Measurements from ENCODE around the gene RASEF. TPM values are rescaled to one million over a fixed set of nuclear protein-coding genes. Genes with fewer than 3 reads are reported as not detected.

The RASEF gene
- polyA plus RNA-seq (2012; ENCODE audit: insufficient read depth, insufficient read length, low read depth) = 8.9 TPM

DNA sequence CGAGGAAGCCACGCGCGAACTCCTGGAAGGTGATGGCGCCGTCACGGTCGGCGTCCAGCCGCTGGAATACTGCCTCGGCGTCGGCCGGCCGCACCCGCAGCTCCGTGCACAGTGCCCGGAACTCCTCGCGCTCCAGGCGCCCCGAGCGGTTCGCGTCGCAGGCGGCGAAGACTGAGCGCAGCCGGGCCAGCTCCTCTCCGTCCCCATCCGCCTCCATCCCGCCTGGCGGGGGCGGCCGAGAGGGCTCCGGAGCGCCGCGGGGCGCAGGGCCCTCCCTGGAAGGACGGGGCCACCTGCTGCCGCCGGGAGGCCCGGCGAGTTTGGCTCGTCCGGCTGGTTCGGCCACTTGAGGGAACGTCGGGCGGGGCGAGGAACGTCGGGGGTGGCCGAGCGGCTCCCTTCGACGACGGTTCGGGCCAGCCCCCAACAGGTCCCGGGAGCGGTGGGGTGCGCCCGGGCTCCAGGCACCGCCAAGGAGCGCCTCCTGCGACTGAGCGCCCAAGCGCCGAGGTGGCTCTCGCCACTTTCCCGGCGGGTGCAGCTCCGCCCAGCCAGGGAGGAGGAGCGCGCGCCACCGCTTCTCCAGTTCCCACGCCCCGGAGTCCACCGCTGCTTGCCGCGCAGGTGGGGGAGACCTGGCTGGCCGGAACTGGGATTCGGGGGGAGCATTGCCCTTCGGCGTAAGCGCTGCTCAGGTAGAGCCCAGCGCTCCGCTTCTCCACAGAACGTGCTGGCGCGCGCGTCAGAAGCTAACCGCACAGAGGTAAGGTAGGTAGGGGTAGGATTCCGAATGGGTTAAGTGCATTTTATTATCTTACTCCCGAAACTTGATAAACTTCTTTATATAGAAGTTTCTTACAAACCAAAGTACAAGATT is at the start of gene RASEF:
RASEF (minus strand) TSS at position 492 of the 877 bp plus-strand sequence; CDS start at position 217, 275 bp downstream.
- peaks cover 7% of the 10 kb centered on the region for H3K4me1 ChIP-seq
- no peaks in the 10 kb centered on the region for H3K9me3 ChIP-seq
- H3K4me3 ChIP-seq (ENCODE audit: low read depth, low read length) = peak within 1 kb of the TSS; percentile 83
- TF ChIP-seq, protein P1, sequence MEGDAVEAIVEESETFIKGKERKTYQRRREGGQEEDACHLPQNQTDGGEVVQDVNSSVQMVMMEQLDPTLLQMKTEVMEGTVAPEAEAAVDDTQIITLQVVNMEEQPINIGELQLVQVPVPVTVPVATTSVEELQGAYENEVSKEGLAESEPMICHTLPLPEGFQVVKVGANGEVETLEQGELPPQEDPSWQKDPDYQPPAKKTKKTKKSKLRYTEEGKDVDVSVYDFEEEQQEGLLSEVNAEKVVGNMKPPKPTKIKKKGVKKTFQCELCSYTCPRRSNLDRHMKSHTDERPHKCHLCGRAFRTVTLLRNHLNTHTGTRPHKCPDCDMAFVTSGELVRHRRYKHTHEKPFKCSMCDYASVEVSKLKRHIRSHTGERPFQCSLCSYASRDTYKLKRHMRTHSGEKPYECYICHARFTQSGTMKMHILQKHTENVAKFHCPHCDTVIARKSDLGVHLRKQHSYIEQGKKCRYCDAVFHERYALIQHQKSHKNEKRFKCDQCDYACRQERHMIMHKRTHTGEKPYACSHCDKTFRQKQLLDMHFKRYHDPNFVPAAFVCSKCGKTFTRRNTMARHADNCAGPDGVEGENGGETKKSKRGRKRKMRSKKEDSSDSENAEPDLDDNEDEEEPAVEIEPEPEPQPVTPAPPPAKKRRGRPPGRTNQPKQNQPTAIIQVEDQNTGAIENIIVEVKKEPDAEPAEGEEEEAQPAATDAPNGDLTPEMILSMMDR (IDR thresholded peaks at IDR 0.05; ENCODE audit: low read depth, low read length) = peak; percentile 34
- DNase-seq = peak; percentile 79
- H3K36me3 ChIP-seq = no peaks in the 10 kb centered on the region
- no peaks in the 10 kb centered on the region for H3K27me3 ChIP-seq

DNA sequence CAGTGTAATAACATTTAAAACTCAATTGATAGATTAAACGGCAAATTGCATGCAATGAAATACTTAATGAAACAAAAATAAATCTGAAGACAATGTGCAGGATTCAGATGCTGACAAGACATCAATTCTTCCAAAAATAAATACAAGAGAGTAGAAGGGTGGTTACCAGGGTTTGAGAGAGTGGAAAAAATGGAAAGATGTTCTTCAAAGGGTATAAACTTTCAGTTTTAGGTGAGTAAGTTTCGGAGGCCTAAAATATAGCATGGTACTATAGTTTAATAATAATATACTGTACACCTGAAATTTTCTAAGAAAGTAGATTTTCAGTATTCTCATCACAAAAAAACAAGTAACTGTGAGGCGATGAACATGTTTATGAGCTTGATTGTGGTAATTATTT is 48.2 kb upstream of the RASEF start:
- no peak overlapping the region for H3K4me3 ChIP-seq (ENCODE audit: low read depth, low read length)
- no peaks in the 10 kb centered on the region for H3K9me3 ChIP-seq
- H3K36me3 ChIP-seq = no peaks in the 10 kb centered on the region
- H3K4me1 ChIP-seq = no peaks in the 10 kb centered on the region
- TF ChIP-seq, protein P1 (IDR thresholded peaks at IDR 0.05; ENCODE audit: low read depth, low read length) = no peak
- no peaks in the 10 kb centered on the region for H3K27me3 ChIP-seq
- no peak for DNase-seq

DNA sequence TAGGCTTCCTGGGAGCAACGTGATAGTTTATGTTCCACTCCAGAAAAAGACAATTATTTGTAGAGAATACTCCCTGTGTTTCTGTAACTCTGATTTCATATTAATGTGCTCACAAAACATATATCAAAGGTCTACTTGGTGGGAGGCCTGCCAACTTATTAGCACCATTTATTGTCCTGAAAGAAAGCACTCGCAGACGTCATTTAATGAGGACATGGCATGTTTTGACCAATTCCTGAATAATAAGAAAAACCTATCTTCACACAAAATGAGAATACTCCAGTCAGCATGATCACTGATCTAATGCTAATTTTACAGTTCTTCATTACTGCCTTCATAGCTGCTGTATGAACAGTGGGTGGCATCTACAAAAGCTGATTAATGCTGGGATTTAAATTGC is 46.4 kb upstream of the RASEF start:
- no peaks in the 10 kb centered on the region for H3K9me3 ChIP-seq

DNA sequence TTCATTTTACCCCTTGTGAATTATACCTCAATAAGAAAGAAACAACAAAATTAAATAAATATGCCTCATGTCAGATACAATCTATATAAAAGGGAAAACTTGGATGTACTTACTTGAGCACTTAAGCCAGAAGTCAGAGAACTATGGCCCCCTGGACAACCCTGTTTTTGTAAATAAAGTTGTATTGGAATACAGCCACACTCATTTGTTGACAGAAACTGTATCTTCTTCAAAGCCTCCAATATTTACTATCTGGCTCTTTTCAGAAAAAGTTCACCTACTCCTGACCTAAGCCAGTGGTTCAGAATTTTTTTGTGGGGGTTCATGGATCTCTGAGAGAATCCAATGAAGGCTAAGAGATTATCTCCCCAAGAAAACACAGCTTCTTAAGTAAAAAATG is 45.3 kb upstream of the RASEF start:
- no peaks in the 10 kb centered on the region for H3K4me1 ChIP-seq
- no peaks in the 10 kb centered on the region for H3K27me3 ChIP-seq
- no peak for DNase-seq
- H3K36me3 ChIP-seq = no peaks in the 10 kb centered on the region
- TF ChIP-seq, protein P1 (IDR thresholded peaks at IDR 0.05; ENCODE audit: low read depth, low read length) = no peak
- no peaks in the 10 kb centered on the region for H3K9me3 ChIP-seq
- no peak overlapping the region for H3K4me3 ChIP-seq (ENCODE audit: low read depth, low read length)

More for the DNA sequence above, 46.4 kb upstream of the RASEF start:
- no peak overlapping the region for H3K4me3 ChIP-seq (ENCODE audit: low read depth, low read length)
- H3K27me3 ChIP-seq = no peaks in the 10 kb centered on the region
- H3K4me1 ChIP-seq = no peaks in the 10 kb centered on the region
- TF ChIP-seq, protein P1 (IDR thresholded peaks at IDR 0.05; ENCODE audit: low read depth, low read length) = no peak
- H3K36me3 ChIP-seq = no peaks in the 10 kb centered on the region
- no peak for DNase-seq

DNA sequence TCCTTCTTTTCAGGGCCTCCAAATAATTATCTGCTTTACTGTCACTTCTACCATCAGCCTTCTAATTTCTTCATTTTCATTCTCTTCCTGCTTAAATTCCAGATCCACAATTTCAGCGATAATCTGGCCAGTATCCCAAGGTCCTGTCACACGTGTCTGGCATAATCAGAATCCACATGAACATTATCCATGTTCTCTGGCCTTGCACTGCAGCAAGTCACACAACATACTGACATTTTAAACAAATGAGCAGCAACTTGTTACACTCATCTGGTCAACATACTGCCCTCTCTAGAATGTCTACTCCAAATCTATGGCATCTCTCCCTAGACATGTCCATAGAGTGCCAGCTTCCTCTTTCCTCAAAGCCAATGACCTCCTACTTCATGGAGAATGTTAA is 43.8 kb upstream of the RASEF start:
- no peak for DNase-seq
- TF ChIP-seq, protein P1 (IDR thresholded peaks at IDR 0.05; ENCODE audit: low read depth, low read length) = no peak

DNA sequence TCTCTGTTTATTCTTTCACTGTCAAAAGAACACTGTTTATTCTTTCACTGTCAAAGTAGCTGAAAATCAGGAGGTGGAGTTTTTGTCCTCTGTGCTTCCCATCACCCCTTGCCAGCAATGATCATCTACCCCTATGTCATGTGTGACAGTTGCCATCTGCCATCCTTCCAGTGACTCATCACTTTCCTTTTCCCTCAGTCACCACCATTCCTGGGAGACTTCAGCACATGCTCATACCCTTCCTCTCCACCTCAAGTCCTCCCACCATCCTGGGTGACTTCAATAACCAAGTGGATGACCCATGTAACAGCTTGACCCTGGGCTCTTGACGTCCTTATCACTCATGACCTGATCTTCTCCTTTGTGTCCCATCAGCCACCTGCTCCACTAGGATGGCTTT is 43.3 kb upstream of the RASEF start:
- Histone ChIP-seq H3K4me3 (ENCODE audit: low read depth, low read length) (no peak overlapping the region), H3K27me3 (no peaks in the 10 kb centered on the region), H3K4me1 (no peaks in the 10 kb centered on the region), H3K9me3 (no peaks in the 10 kb centered on the region), H3K36me3 (no peaks in the 10 kb centered on the region)
- TF ChIP-seq, protein P1 (IDR thresholded peaks at IDR 0.05; ENCODE audit: low read depth, low read length) = no peak
- DNase-seq = peak; percentile 27

More for the DNA sequence above, 43.8 kb upstream of the RASEF start:
- Histone ChIP-seq H3K4me3 (ENCODE audit: low read depth, low read length) (no peak overlapping the region), H3K9me3 (no peaks in the 10 kb centered on the region), H3K36me3 (no peaks in the 10 kb centered on the region), H3K27me3 (no peaks in the 10 kb centered on the region), H3K4me1 (no peaks in the 10 kb centered on the region)
